ENCODE measurements around the gene ADAMTS16.

The ADAMTS16 gene

GRCh38 chr5:5293029-5293428 lies 152.9 kb downstream of the ADAMTS16 start:
- no peaks in the 10 kb centered on the region for H3K4me1 ChIP-seq (ENCODE audit: low read length)

GRCh38 chr5:5294429-5294828 lies 154.3 kb downstream of the ADAMTS16 start:
- TF ChIP-seq EZH2phosphoT487 (IDR thresholded peaks at IDR 0.05; ENCODE audit: low read length) (no peak), CTCF (IDR thresholded peaks at IDR 0.05; ENCODE audit: low read length) (no peak), EZH2 (optimal IDR thresholded peaks at IDR 0.05; ENCODE audit: low read depth, low read length) (no peak)
- no peak overlapping the region for H3K9ac ChIP-seq (ENCODE audit: low read length)
- H3F3A ChIP-seq (ENCODE audit: insufficient read depth, low read length) = no peaks in the 10 kb centered on the region
- no peaks in the 10 kb centered on the region for H3K4me1 ChIP-seq (ENCODE audit: low read length)
- no peaks in the 10 kb centered on the region for H3K79me2 ChIP-seq (ENCODE audit: low read length)
- no peak for DNase-seq
- peaks cover 32% of the 10 kb centered on the region for H3K27me3 ChIP-seq (replicated peaks; ENCODE audit: insufficient read depth, low read length)
- no peaks in the 10 kb centered on the region for H3K9me2 ChIP-seq (replicated peaks; ENCODE audit: insufficient read depth, low read length)
- no peak overlapping the region for H3K4me3 ChIP-seq (ENCODE audit: low read length)
- no peak overlapping the region for H3K4me2 ChIP-seq (ENCODE audit: low read depth, low read length)
- no peaks in the 10 kb centered on the region for H3K9me3 ChIP-seq (replicated peaks; ENCODE audit: insufficient read depth, low read length)
- no peak overlapping the region for H3K27ac ChIP-seq (ENCODE audit: low read length)
- no peak overlapping the region for H2AFZ ChIP-seq (ENCODE audit: low read length)
- no peaks in the 10 kb centered on the region for H3K36me3 ChIP-seq (replicated peaks; ENCODE audit: insufficient read depth, low read length)
- no peaks in the 10 kb centered on the region for H4K20me1 ChIP-seq (ENCODE audit: insufficient read depth, low read length)

More at GRCh38 chr5:5293029-5293428, 152.9 kb downstream of the ADAMTS16 start:
- no peak overlapping the region for H3K27ac ChIP-seq (ENCODE audit: low read length)
- H3K27me3 ChIP-seq (replicated peaks; ENCODE audit: insufficient read depth, low read length) = peaks cover 46% of the 10 kb centered on the region
- no peak overlapping the region for H3K4me2 ChIP-seq (ENCODE audit: low read depth, low read length)
- H3K36me3 ChIP-seq (replicated peaks; ENCODE audit: insufficient read depth, low read length) = no peaks in the 10 kb centered on the region
- H3K9me3 ChIP-seq (replicated peaks; ENCODE audit: insufficient read depth, low read length) = no peaks in the 10 kb centered on the region
- no peaks in the 10 kb centered on the region for H3F3A ChIP-seq (ENCODE audit: insufficient read depth, low read length)
- no peaks in the 10 kb centered on the region for H3K79me2 ChIP-seq (ENCODE audit: low read length)
- H3K4me3 ChIP-seq (ENCODE audit: low read length) = no peak overlapping the region
- H4K20me1 ChIP-seq (ENCODE audit: insufficient read depth, low read length) = no peaks in the 10 kb centered on the region
- no peaks in the 10 kb centered on the region for H3K9me2 ChIP-seq (replicated peaks; ENCODE audit: insufficient read depth, low read length)
- H3K9ac ChIP-seq (ENCODE audit: low read length) = no peak overlapping the region
- no peak for TF ChIP-seq CTCF (IDR thresholded peaks at IDR 0.05; ENCODE audit: low read length)
- no peak for TF ChIP-seq EZH2 (optimal IDR thresholded peaks at IDR 0.05; ENCODE audit: low read depth, low read length)
- TF ChIP-seq EZH2phosphoT487 (IDR thresholded peaks at IDR 0.05; ENCODE audit: low read length) = no peak
- no peak for DNase-seq
- H2AFZ ChIP-seq (ENCODE audit: low read length) = no peak overlapping the region

GRCh38 chr5:5295351-5295750 lies 155.2 kb downstream of the ADAMTS16 start:
- Histone ChIP-seq H2AFZ (ENCODE audit: low read length) (no peak overlapping the region), H3K9me3 (replicated peaks; ENCODE audit: insufficient read depth, low read length) (no peaks in the 10 kb centered on the region), H3F3A (ENCODE audit: insufficient read depth, low read length) (no peaks in the 10 kb centered on the region), H3K79me2 (ENCODE audit: low read length) (no peaks in the 10 kb centered on the region), H3K9ac (ENCODE audit: low read length) (no peak overlapping the region), H3K4me2 (ENCODE audit: low read depth, low read length) (no peak overlapping the region), H3K36me3 (replicated peaks; ENCODE audit: insufficient read depth, low read length) (no peaks in the 10 kb centered on the region), H3K9me2 (replicated peaks; ENCODE audit: insufficient read depth, low read length) (no peaks in the 10 kb centered on the region), H3K4me3 (ENCODE audit: low read length) (no peak overlapping the region), H3K27ac (ENCODE audit: low read length) (no peak overlapping the region), H3K4me1 (ENCODE audit: low read length) (no peaks in the 10 kb centered on the region), H4K20me1 (ENCODE audit: insufficient read depth, low read length) (no peaks in the 10 kb centered on the region), H3K27me3 (replicated peaks; ENCODE audit: insufficient read depth, low read length) (peaks cover 25% of the 10 kb centered on the region; the same call in 1 of the 2 replicates)
- TF ChIP-seq EZH2 (optimal IDR thresholded peaks at IDR 0.05; ENCODE audit: low read depth, low read length) = no peak
- TF ChIP-seq EZH2phosphoT487 (IDR thresholded peaks at IDR 0.05; ENCODE audit: low read length) = no peak
- no peak for TF ChIP-seq CTCF (IDR thresholded peaks at IDR 0.05; ENCODE audit: low read length)
- no peak for DNase-seq

All from MM.1S (cell line).